WTC11 (cell line): ENCODE measurements around the gene SUPT20H. TPM values are rescaled to one million over a fixed set of nuclear protein-coding genes. Genes with fewer than 3 reads are reported as not detected.

Experiments
- AFF4 ChIP-seq: sonication (generic); formaldehyde crosslinking; IDR thresholded peaks from 2 replicates; pipeline ENCODE4 v1.8.1; 2023; ENCODE audit warnings: mild to moderate bottlenecking, missing genetic modification reagents, borderline replicate concordance
- CTCF ChIP-seq: fragments of 200-600 bp; IDR thresholded peaks from 2 replicates; pipeline ENCODE4 v1.8.0; 2022; ENCODE audit warnings: antibody characterized with exemption
- ESRRA ChIP-seq: sonication (generic); formaldehyde crosslinking; IDR thresholded peaks from 2 replicates; pipeline ENCODE4 v1.8.1; 2022; ENCODE audit warnings: mild to moderate bottlenecking, missing genetic modification reagents, borderline replicate concordance
- FOXJ3 ChIP-seq: sonication (generic); formaldehyde crosslinking; IDR thresholded peaks from 2 replicates; pipeline ENCODE4 v1.9.0; 2021; ENCODE audit warnings: missing genetic modification reagents, mild to moderate bottlenecking, borderline replicate concordance
- FOXK1 ChIP-seq: sonication (generic); formaldehyde crosslinking; IDR thresholded peaks from 2 replicates; pipeline ENCODE4 v1.8.0; 2022; ENCODE audit warnings: mild to moderate bottlenecking, moderate library complexity, missing genetic modification reagents
- GTF2I ChIP-seq: fragments of 250-450 bp; sonication (Bioruptor Pico); conservative IDR thresholded peaks from 2 replicates; pipeline ENCODE4 v1.4.0; 2021; ENCODE audit warnings: mild to moderate bottlenecking
- NR2C2 ChIP-seq: sonication (generic); formaldehyde crosslinking; IDR thresholded peaks from 2 replicates; pipeline ENCODE4 v1.8.0; 2022; ENCODE audit warnings: mild to moderate bottlenecking, missing genetic modification reagents
- NR3C1 ChIP-seq: sonication (generic); formaldehyde crosslinking; conservative IDR thresholded peaks from 2 replicates; pipeline ENCODE4 v1.8.1; 2023; ENCODE audit warnings: low read depth, mild to moderate bottlenecking, missing genetic modification reagents
- OVOL2 ChIP-seq: fragments of 250-450 bp; sonication (Bioruptor Pico); IDR thresholded peaks from 2 replicates; pipeline ENCODE4 v1.9.0; 2021; ENCODE audit warnings: mild to moderate bottlenecking, borderline replicate concordance
- RORB ChIP-seq: fragments of 250-450 bp; sonication (Bioruptor Pico); IDR thresholded peaks from 2 replicates; pipeline ENCODE4 v1.9.0; 2021; ENCODE audit warnings: mild to moderate bottlenecking
- SMAD3 ChIP-seq: sonication (generic); formaldehyde crosslinking; IDR thresholded peaks from 2 replicates; pipeline ENCODE4 v1.8.0; 2022; ENCODE audit warnings: missing genetic modification reagents, mild to moderate bottlenecking, borderline replicate concordance
- SP1 ChIP-seq: sonication (generic); formaldehyde crosslinking; conservative IDR thresholded peaks from 2 replicates; pipeline ENCODE4 v1.8.1; 2022; ENCODE audit warnings: missing genetic modification reagents
- USF1 ChIP-seq: sonication (generic); formaldehyde crosslinking; IDR thresholded peaks from 2 replicates; pipeline ENCODE4 v1.8.0; 2022; ENCODE audit warnings: mild to moderate bottlenecking, missing genetic modification reagents
- ZNF121 ChIP-seq: sonication (generic); formaldehyde crosslinking; IDR thresholded peaks from 2 replicates; pipeline ENCODE4 v1.8.0; 2023; ENCODE audit warnings: missing genetic modification reagents
- ZNF138 ChIP-seq: sonication (generic); formaldehyde crosslinking; conservative IDR thresholded peaks from 2 replicates; pipeline ENCODE4 v1.8.1; 2022; ENCODE audit warnings: mild to moderate bottlenecking, moderate library complexity, missing genetic modification reagents
- ZNF219 ChIP-seq: sonication (generic); formaldehyde crosslinking; IDR thresholded peaks from 2 replicates; pipeline ENCODE4 v1.8.0; 2023; ENCODE audit warnings: missing genetic modification reagents, mild to moderate bottlenecking, borderline replicate concordance
- ZNF232 ChIP-seq: sonication (generic); formaldehyde crosslinking; IDR thresholded peaks from 2 replicates; pipeline ENCODE4 v1.8.0; 2022; ENCODE audit warnings: mild to moderate bottlenecking, missing genetic modification reagents
- ZNF317 ChIP-seq: sonication (generic); formaldehyde crosslinking; IDR thresholded peaks from 2 replicates; pipeline ENCODE4 v1.8.1; 2023; ENCODE audit warnings: low read depth, mild to moderate bottlenecking, moderate library complexity, missing genetic modification reagents, borderline replicate concordance
- ZNF416 ChIP-seq: fragments of 250-450 bp; sonication (Bioruptor Pico); IDR thresholded peaks from 2 replicates; pipeline ENCODE4 v1.9.0; 2021; ENCODE audit warnings: mild to moderate bottlenecking, inconsistent platforms
- total RNA-seq: library from RNA; stranded (reverse); gene quantifications from 3 replicates; pipeline ENCODE4 v1.2.3, GENCODE V29; 2021
- TF ChIP-seq, protein P1 (sequence below): fragments of 250-450 bp; sonication (Bioruptor Pico); IDR thresholded peaks from 2 replicates; pipeline ENCODE4 v1.9.0; 2021; ENCODE audit warnings: moderate library complexity, mild to moderate bottlenecking, inconsistent platforms, borderline replicate concordance
- TF ChIP-seq, protein P2 (sequence below): sonication (generic); formaldehyde crosslinking; conservative IDR thresholded peaks from 2 replicates; pipeline ENCODE4 v1.8.1; 2023; ENCODE audit warnings: mild to moderate bottlenecking, low read depth, missing genetic modification reagents, moderate library complexity
- TF ChIP-seq, protein P3 (sequence below): fragments of 250-450 bp; sonication (Bioruptor Pico); IDR thresholded peaks from 2 replicates; pipeline ENCODE4 v1.9.0; 2021; ENCODE audit warnings: mild to moderate bottlenecking
- TF ChIP-seq, protein P4 (sequence below): sonication (generic); formaldehyde crosslinking; IDR thresholded peaks from 2 replicates; pipeline ENCODE4 v1.8.1; 2022; ENCODE audit warnings: missing genetic modification reagents, borderline replicate concordance
- TF ChIP-seq, protein P5 (sequence below): fragments of 250-450 bp; sonication (Bioruptor Pico); IDR thresholded peaks from 2 replicates; pipeline ENCODE4 v2.1.2; 2022; ENCODE audit warnings: mild to moderate bottlenecking, moderate library complexity

SUPT20H gene
- total RNA-seq, 1 experiment from 2014 or later: 68.0 TPM

DNA sequence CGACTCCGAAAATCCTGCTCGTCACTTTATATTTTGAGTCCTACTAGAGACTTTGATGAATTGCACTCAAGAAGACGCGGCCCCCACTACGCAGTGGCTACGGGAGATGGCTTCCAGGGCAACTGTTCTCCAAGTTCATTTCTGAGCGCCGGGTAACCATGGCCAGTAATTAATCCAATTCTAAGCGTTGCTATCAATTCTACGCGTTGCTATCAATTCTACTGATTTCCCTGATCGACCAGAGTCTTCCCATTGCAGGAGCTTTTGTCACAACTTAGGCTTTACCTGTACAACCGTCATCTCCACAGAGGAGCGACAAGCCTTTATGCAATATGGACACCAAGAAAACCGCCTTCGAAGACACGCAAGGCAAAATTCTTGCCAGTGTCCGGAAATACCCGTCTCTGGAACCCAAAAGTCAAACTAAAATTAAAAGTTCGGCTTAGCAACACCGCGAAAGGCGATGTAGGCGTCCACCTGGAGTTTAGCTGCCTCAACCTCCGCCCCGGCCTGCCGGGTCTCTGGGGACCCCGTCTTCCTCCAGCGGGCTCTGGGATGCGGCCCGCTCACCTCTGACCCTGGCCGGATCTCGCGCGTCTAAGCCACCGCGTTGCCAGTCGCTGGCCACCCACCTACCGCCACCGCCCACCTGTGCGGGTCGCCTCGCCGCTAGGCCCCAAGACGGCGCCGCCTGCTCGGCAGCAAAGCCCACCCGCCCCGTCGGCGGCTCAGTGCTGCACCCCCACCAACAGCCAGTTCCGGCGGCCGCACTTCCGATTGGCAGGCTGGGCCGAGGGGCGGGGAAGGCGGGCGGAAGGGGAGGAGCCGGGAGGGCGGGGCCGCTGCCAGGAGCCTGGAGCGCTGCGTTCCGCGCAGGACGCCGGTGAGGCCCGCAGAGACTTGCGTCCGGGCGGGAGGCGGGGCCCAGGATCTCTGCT, at the start of gene SUPT20H (continued):
- TF ChIP-seq, protein P1, sequence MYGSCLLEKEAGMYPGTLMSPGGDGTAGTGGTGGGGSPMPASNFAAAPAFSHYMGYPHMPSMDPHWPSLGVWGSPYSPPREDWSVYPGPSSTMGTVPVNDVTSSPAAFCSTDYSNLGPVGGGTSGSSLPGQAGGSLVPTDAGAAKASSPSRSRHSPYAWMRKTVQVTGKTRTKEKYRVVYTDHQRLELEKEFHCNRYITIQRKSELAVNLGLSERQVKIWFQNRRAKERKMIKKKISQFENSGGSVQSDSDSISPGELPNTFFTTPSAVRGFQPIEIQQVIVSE: no peak
- TF ChIP-seq OVOL2 (CRISPR knock-in tag): no peak
- 0 out of 2 replicates have a peak, but pooled peaks have one; percentile 67 for TF ChIP-seq ESRRA (CRISPR knock-in tag)
- no peak for TF ChIP-seq NR3C1
- no peak for TF ChIP-seq ZNF121 (CRISPR knock-in tag)
- TF ChIP-seq CTCF: no peak
- TF ChIP-seq, protein P2, sequence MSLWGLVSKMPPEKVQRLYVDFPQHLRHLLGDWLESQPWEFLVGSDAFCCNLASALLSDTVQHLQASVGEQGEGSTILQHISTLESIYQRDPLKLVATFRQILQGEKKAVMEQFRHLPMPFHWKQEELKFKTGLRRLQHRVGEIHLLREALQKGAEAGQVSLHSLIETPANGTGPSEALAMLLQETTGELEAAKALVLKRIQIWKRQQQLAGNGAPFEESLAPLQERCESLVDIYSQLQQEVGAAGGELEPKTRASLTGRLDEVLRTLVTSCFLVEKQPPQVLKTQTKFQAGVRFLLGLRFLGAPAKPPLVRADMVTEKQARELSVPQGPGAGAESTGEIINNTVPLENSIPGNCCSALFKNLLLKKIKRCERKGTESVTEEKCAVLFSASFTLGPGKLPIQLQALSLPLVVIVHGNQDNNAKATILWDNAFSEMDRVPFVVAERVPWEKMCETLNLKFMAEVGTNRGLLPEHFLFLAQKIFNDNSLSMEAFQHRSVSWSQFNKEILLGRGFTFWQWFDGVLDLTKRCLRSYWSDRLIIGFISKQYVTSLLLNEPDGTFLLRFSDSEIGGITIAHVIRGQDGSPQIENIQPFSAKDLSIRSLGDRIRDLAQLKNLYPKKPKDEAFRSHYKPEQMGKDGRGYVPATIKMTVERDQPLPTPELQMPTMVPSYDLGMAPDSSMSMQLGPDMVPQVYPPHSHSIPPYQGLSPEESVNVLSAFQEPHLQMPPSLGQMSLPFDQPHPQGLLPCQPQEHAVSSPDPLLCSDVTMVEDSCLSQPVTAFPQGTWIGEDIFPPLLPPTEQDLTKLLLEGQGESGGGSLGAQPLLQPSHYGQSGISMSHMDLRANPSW (CRISPR knock-in tag): peak; percentile 44; the same call in 1 of the 2 replicates
- TF ChIP-seq, protein P3, sequence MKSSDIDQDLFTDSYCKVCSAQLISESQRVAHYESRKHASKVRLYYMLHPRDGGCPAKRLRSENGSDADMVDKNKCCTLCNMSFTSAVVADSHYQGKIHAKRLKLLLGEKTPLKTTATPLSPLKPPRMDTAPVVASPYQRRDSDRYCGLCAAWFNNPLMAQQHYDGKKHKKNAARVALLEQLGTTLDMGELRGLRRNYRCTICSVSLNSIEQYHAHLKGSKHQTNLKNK: no peak
- TF ChIP-seq, protein P4, sequence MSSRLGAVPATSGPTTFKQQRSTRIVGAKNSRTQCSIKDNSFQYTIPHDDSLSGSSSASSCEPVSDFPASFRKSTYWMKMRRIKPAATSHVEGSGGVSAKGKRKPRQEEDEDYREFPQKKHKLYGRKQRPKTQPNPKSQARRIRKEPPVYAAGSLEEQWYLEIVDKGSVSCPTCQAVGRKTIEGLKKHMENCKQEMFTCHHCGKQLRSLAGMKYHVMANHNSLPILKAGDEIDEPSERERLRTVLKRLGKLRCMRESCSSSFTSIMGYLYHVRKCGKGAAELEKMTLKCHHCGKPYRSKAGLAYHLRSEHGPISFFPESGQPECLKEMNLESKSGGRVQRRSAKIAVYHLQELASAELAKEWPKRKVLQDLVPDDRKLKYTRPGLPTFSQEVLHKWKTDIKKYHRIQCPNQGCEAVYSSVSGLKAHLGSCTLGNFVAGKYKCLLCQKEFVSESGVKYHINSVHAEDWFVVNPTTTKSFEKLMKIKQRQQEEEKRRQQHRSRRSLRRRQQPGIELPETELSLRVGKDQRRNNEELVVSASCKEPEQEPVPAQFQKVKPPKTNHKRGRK (CRISPR knock-in tag): no peak
- TF ChIP-seq, protein P5, sequence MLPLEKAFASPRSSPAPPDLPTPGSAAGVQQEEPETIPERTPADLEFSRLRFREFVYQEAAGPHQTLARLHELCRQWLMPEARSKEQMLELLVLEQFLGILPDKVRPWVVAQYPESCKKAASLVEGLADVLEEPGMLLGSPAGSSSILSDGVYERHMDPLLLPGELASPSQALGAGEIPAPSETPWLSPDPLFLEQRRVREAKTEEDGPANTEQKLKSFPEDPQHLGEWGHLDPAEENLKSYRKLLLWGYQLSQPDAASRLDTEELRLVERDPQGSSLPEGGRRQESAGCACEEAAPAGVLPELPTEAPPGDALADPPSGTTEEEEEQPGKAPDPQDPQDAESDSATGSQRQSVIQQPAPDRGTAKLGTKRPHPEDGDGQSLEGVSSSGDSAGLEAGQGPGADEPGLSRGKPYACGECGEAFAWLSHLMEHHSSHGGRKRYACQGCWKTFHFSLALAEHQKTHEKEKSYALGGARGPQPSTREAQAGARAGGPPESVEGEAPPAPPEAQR (CRISPR knock-in tag): no peak
- no peak for TF ChIP-seq RORB (CRISPR knock-in tag)
- peak; percentile 78; the same call in 1 of the 2 replicates for TF ChIP-seq ZNF138 (CRISPR knock-in tag)
- peak; percentile 61; the same call in 1 of the 2 replicates for TF ChIP-seq ZNF219 (CRISPR knock-in tag)
- TF ChIP-seq ZNF232 (CRISPR knock-in tag): no peak
- TF ChIP-seq SMAD3 (CRISPR knock-in tag): peak; percentile 26; the same call in 1 of the 2 replicates
- peak; percentile 69; the same call in 1 of the 2 replicates for TF ChIP-seq AFF4 (CRISPR knock-in tag)
- TF ChIP-seq SP1 (CRISPR knock-in tag): peak; percentile 97
- TF ChIP-seq FOXJ3 (CRISPR knock-in tag): no peak
- no peak for TF ChIP-seq USF1
- TF ChIP-seq FOXK1: peak; percentile 64; the same call in 1 of the 2 replicates
- no peak for TF ChIP-seq ZNF416 (CRISPR knock-in tag)
- TF ChIP-seq NR2C2 (CRISPR knock-in tag): 0 out of 2 replicates have a peak, but pooled peaks have one; percentile 22
- no peak for TF ChIP-seq GTF2I (CRISPR knock-in tag)
- no peak for TF ChIP-seq ZNF317 (CRISPR knock-in tag)
